Renal pelvis (tissue), 4 donors: ENCODE results near the gene TAF1B. TPM values are rescaled to one million over a fixed set of nuclear protein-coding genes. Genes with fewer than 3 reads are reported as not detected.
"Not testable (repeated sequence)": the region's sequence is repeated elsewhere in the genome, so short reads cannot be mapped to it uniquely, and the experiment has no call there.

ENCODE experiments used
- DNase-seq: peaks from one replicate; pipeline ENCODE4 v3.0.0-alpha.2; 2013
- polyA plus RNA-seq, 3 donors: library from polyadenylated mRNA; unstranded; fragments of 120-200 nt; gene quantifications; one replicate each; pipeline ENCODE4 v1.2.1, GENCODE V29; 2013; ENCODE audit not compliant: insufficient read length in 3 of 3

The TAF1B gene
- polyA plus RNA-seq, 3 donors, result 23.3 to 30.4 (median 25.6) TPM

- no peak for DNase-seq
Observed at GRCh38 chr2:9877026-9877425, 33.8 kb downstream of the TAF1B start.

GRCh38 chr2:9877726-9878125, 34.5 kb downstream of the TAF1B start:
- DNase-seq, result no peak

- DNase-seq, result no peak
Observed at GRCh38 chr2:9879455-9880194, 36.4 kb downstream of the TAF1B start.

- DNase-seq, result no peak
Observed at GRCh38 chr2:9883897-9884296, 40.6 kb downstream of the TAF1B start.

GRCh38 chr2:9884436-9884835, 41.2 kb downstream of the TAF1B start:
- no peak for DNase-seq

- no peak for DNase-seq
Observed at GRCh38 chr2:9885036-9885684, 41.9 kb downstream of the TAF1B start.

GRCh38 chr2:9887513-9887912, 44.2 kb downstream of the TAF1B start:
- DNase-seq, result no peak

- DNase-seq, result no peak
Observed at GRCh38 chr2:9889812-9890261, 46.6 kb downstream of the TAF1B start.

GRCh38 chr2:9892236-9892635, 49.0 kb downstream of the TAF1B start:
- no peak for DNase-seq

GRCh38 chr2:9895669-9896590, 52.7 kb downstream of the TAF1B start:
- DNase-seq, result no peak

GRCh38 chr2:9897331-9897737, 54.1 kb downstream of the TAF1B start:
- no peak for DNase-seq

- peak; percentile 30 for DNase-seq
Observed at GRCh38 chr2:9897846-9898245, 54.6 kb downstream of the TAF1B start.

GRCh38 chr2:9905413-9905812, 62.1 kb downstream of the TAF1B start:
- no peak for DNase-seq

GRCh38 chr2:9907402-9907801, 64.1 kb downstream of the TAF1B start:
- DNase-seq, result no peak

- no peak for DNase-seq
Observed at GRCh38 chr2:9908639-9909038, 65.4 kb downstream of the TAF1B start.

- DNase-seq, result no peak
Observed at GRCh38 chr2:9909106-9909505, 65.8 kb downstream of the TAF1B start.

GRCh38 chr2:9910699-9911098, 67.4 kb downstream of the TAF1B start:
- no peak for DNase-seq

GRCh38 chr2:9912468-9912867, 69.2 kb downstream of the TAF1B start:
- DNase-seq, result no peak

GRCh38 chr2:9914384-9915065, 71.3 kb downstream of the TAF1B start:
- DNase-seq, result no peak

- no peak for DNase-seq
Observed at GRCh38 chr2:9918275-9918674, 75.0 kb downstream of the TAF1B start.

GRCh38 chr2:9919512-9919911, 76.2 kb downstream of the TAF1B start:
- no peak for DNase-seq

GRCh38 chr2:9927020-9927419, 83.7 kb downstream of the TAF1B start:
- not testable (repeated sequence) for DNase-seq
